Mucosa of stomach (tissue), 1 donor: ENCODE measurements around the gene TLCD1.

Experiments
- H3K27me3 ChIP-seq: one replicate; pipeline ENCODE4 v1.7.0; 2013; ENCODE audit warnings: mild to moderate bottlenecking, low read length; ENCODE audit not compliant: control insufficient read depth, insufficient read depth
- H3K36me3 ChIP-seq: one replicate; pipeline ENCODE4 v1.7.0; 2013; ENCODE audit warnings: low read length; ENCODE audit not compliant: control insufficient read depth, insufficient read depth
- H3K4me1 ChIP-seq: one replicate; pipeline ENCODE4 v1.7.0; 2013; ENCODE audit warnings: mild to moderate bottlenecking, low read length; ENCODE audit not compliant: control insufficient read depth, insufficient read depth
- H3K4me3 ChIP-seq: one replicate; pipeline ENCODE4 v1.7.0; 2013; ENCODE audit warnings: low read length
- H3K9ac ChIP-seq: one replicate; pipeline ENCODE4 v1.7.0; 2013; ENCODE audit warnings: mild to moderate bottlenecking, low read length, moderate library complexity
- H3K9me3 ChIP-seq: one replicate; pipeline ENCODE4 v1.7.0; 2013; ENCODE audit warnings: mild to moderate bottlenecking, low read length, moderate library complexity; ENCODE audit not compliant: control insufficient read depth
- donor health status: Pancreatic carcinoma.

The TLCD1 gene

GRCh38 chr17:28751600-28752366 lies 25.8 kb upstream of the TLCD1 start:
- H3K9me3 ChIP-seq: no peaks in the 10 kb centered on the region
- no peak overlapping the region for H3K4me3 ChIP-seq
- no peaks in the 10 kb centered on the region for H3K27me3 ChIP-seq
- peaks cover 41% of the 10 kb centered on the region for H3K4me1 ChIP-seq
- no peak overlapping the region for H3K9ac ChIP-seq
- peaks cover 28% of the 10 kb centered on the region for H3K36me3 ChIP-seq

- H3K9me3 ChIP-seq: no peaks in the 10 kb centered on the region
- H3K4me3 ChIP-seq: no peak overlapping the region
- no peaks in the 10 kb centered on the region for H3K27me3 ChIP-seq
- H3K4me1 ChIP-seq: peaks cover 55% of the 10 kb centered on the region
- H3K36me3 ChIP-seq: peaks cover 28% of the 10 kb centered on the region
- peak overlapping the region; percentile 30 for H3K9ac ChIP-seq
Measured at GRCh38 chr17:28750178-28751047, 24.4 kb upstream of the TLCD1 start.

- H3K27me3 ChIP-seq: no peaks in the 10 kb centered on the region
- H3K36me3 ChIP-seq: peaks cover 28% of the 10 kb centered on the region
- H3K4me3 ChIP-seq: no peak overlapping the region
- H3K4me1 ChIP-seq: peaks cover 56% of the 10 kb centered on the region
- peak overlapping the region; percentile 9 for H3K9ac ChIP-seq
- H3K9me3 ChIP-seq: no peaks in the 10 kb centered on the region
Measured at GRCh38 chr17:28749516-28750177, 23.6 kb upstream of the TLCD1 start.

GRCh38 chr17:28748852-28749515 lies 23.0 kb upstream of the TLCD1 start:
- H3K4me3 ChIP-seq: no peak overlapping the region
- H3K4me1 ChIP-seq: peaks cover 56% of the 10 kb centered on the region

GRCh38 chr17:28747801-28748750 lies 22.0 kb upstream of the TLCD1 start:
- peak overlapping the region; percentile 99 for H3K9ac ChIP-seq
- H3K9me3 ChIP-seq: no peaks in the 10 kb centered on the region
- H3K4me3 ChIP-seq: no peak overlapping the region
- peaks cover 28% of the 10 kb centered on the region for H3K36me3 ChIP-seq
- peaks cover 59% of the 10 kb centered on the region for H3K4me1 ChIP-seq
- no peaks in the 10 kb centered on the region for H3K27me3 ChIP-seq

More at GRCh38 chr17:28748852-28749515, 23.0 kb upstream of the TLCD1 start:
- H3K9me3 ChIP-seq: no peaks in the 10 kb centered on the region
- no peaks in the 10 kb centered on the region for H3K27me3 ChIP-seq
- peaks cover 28% of the 10 kb centered on the region for H3K36me3 ChIP-seq
- H3K9ac ChIP-seq: peak overlapping the region; percentile 9

- Histone ChIP-seq H3K9ac (peak overlapping the region; percentile 99), H3K36me3 (peaks cover 28% of the 10 kb centered on the region), H3K4me1 (peaks cover 68% of the 10 kb centered on the region), H3K9me3 (no peaks in the 10 kb centered on the region), H3K27me3 (no peaks in the 10 kb centered on the region), H3K4me3 (peak overlapping the region; percentile 5)
Measured at GRCh38 chr17:28747051-28747691, 21.1 kb upstream of the TLCD1 start.

- peak overlapping the region; percentile 99 for H3K9ac ChIP-seq
- peaks cover 74% of the 10 kb centered on the region for H3K4me1 ChIP-seq
- peaks cover 28% of the 10 kb centered on the region for H3K36me3 ChIP-seq
- H3K27me3 ChIP-seq: no peaks in the 10 kb centered on the region
- peak overlapping the region; percentile 85 for H3K4me3 ChIP-seq
- H3K9me3 ChIP-seq: no peaks in the 10 kb centered on the region
Measured at GRCh38 chr17:28746611-28747050, 20.6 kb upstream of the TLCD1 start.

GRCh38 chr17:28745786-28746411 lies 19.9 kb upstream of the TLCD1 start:
- peaks cover 25% of the 10 kb centered on the region for H3K36me3 ChIP-seq
- peak overlapping the region; percentile 99 for H3K9ac ChIP-seq
- H3K27me3 ChIP-seq: no peaks in the 10 kb centered on the region
- H3K9me3 ChIP-seq: no peaks in the 10 kb centered on the region
- H3K4me3 ChIP-seq: peak overlapping the region; percentile 85
- H3K4me1 ChIP-seq: peaks cover 81% of the 10 kb centered on the region

GRCh38 chr17:28744972-28745785 lies 19.1 kb upstream of the TLCD1 start:
- Histone ChIP-seq H3K9me3 (no peaks in the 10 kb centered on the region), H3K4me3 (peak overlapping the region; percentile 85), H3K36me3 (peaks cover 18% of the 10 kb centered on the region), H3K4me1 (peaks cover 77% of the 10 kb centered on the region), H3K9ac (peak overlapping the region; percentile 99), H3K27me3 (no peaks in the 10 kb centered on the region)
